A549 (cell line): ENCODE measurements around the gene CCDC97. TPM values are rescaled to one million over a fixed set of nuclear protein-coding genes. Genes with fewer than 3 reads are reported as not detected.

ENCODE experiments used
- ATAC-seq, 2 experiments: fragments of 200-7000 bp in 1 of 2; fragments of >200 bp in 1 of 2; cut with Nextera tagmentation in 1 of 2; cut with Tn5 transposase in 1 of 2; 3 replicates each; pipeline versions ENCODE4 v1.8.0 to v1.9.1; 2018 to 2020; ENCODE audit warnings: mild to moderate bottlenecking in 1 of 2, moderate library complexity in 1 of 2
- CTCF ChIA-PET: fragments of 300-600 bp; sonication (Branson Sonifier 250); formaldehyde crosslinking; extraction: SDS; loops from one replicate; lab custom pipeline; 2021; ENCODE audit warnings: antibody characterized with exemption, inconsistent platforms; lab: Yijun Ruan, JAX
- POLR2A ChIA-PET: fragments of 350-600 bp; formaldehyde crosslinking; extraction: SDS; loops from one replicate; lab custom pipeline; 2021; ENCODE audit warnings: antibody characterized with exemption, inconsistent platforms; lab: Yijun Ruan, JAX
- DNase-seq, 2 experiments: peaks; one replicate each; pipeline versions ENCODE4 v3.0.0 to v3.0.0-alpha.2; 2011 to 2016; ENCODE audit warnings: low read depth in 1 of 2, low spot score in 1 of 2
- FAIRE-seq: peaks from 2 replicates; lab custom pipeline; 2011; peaks lifted over from hg19 to GRCh38; lab: Jason Lieb, UNC
- H3K27ac ChIP-seq, 2 experiments: fragments of >200 bp; sonication (Bioruptor Twin); formaldehyde crosslinking; 3 replicates each; pipeline ENCODE4 v1.5.1; 2016 to 2017
- H3K4me1 ChIP-seq: fragments of >200 bp; sonication (Bioruptor Twin); formaldehyde crosslinking; 3 replicates; pipeline ENCODE4 v1.6.1; 2016
- H3K4me2 ChIP-seq: fragments of >200 bp; sonication (Bioruptor Twin); formaldehyde crosslinking; 3 replicates; pipeline ENCODE4 v1.6.1; 2016
- H3K4me3 ChIP-seq: fragments of >200 bp; sonication (Bioruptor Twin); formaldehyde crosslinking; 3 replicates; pipeline ENCODE4 v1.5.1; 2016
- H3K9me3 ChIP-seq: fragments of >200 bp; sonication (Bioruptor Twin); formaldehyde crosslinking; 3 replicates; pipeline ENCODE4 v1.6.1; 2016
- CHD4 ChIP-seq: fragments of 200-600 bp; sonication (generic); IDR thresholded peaks from 2 replicates; pipeline ENCODE4 v1.6.1; 2016; ENCODE audit warnings: antibody characterized with exemption, mild to moderate bottlenecking, borderline replicate concordance
- HEYL ChIP-seq: fragments of 250-450 bp; sonication (Bioruptor Pico); IDR thresholded peaks from 2 replicates; pipeline ENCODE4 v1.8.0; 2021; ENCODE audit warnings: mild to moderate bottlenecking, moderate library complexity
- JUN ChIP-seq, 2 experiments: fragments of >200 bp; sonication (Bioruptor Twin); formaldehyde crosslinking; IDR thresholded peaks; 2 replicates in 1 of 2; 3 replicates in 1 of 2; pipeline ENCODE4 v1.6.1; 2016 to 2017
- MAFK ChIP-seq: fragments of 450-650 bp; IDR thresholded peaks from 2 replicates; pipeline ENCODE4 v1.6.1; 2014; ENCODE audit not compliant: partially characterized antibody
- MAZ ChIP-seq: fragments of 150-350 bp; IDR thresholded peaks from 2 replicates; pipeline ENCODE4 v1.6.1; 2014; ENCODE audit warnings: antibody characterized with exemption, low read depth, low read length, borderline replicate concordance
- RAD21 ChIP-seq, 2 experiments: fragments of >200 bp in 1 of 2; sonication (Bioruptor Twin) in 1 of 2; formaldehyde crosslinking in 1 of 2; IDR thresholded peaks in 1 of 2; conservative IDR thresholded peaks in 1 of 2; 2 replicates in 1 of 2; 3 replicates in 1 of 2; pipeline ENCODE4 v1.6.1; 2012 to 2018; ENCODE audit warnings: inconsistent platforms in 1 of 2
- SREBF2 ChIP-seq: fragments of 450-650 bp; IDR thresholded peaks from 2 replicates; pipeline ENCODE4 v1.6.1; 2014; ENCODE audit warnings: mild to moderate bottlenecking, moderate library complexity
- WGBS: methylation state at CpG from one replicate; pipeline ENCODE4 v1.1.6; 2017; ENCODE audit errors: missing lambda C conversion rate; 5-methylcytosine and 5-hydroxymethylcytosine counted together
- polyA plus RNA-seq, 4 experiments: library from polyadenylated mRNA; depleted of rRNA in 3 of 4; stranded (reverse); fragments of >200 nt; fragmentation: RNase III in 1 of 4; extraction: RNeasy Plus Mini Kit Qiagen cat#74134 plus additional on column Dnase treatment in 1 of 4; gene quantifications; 2 replicates in 3 of 4; 3 replicates in 1 of 4; pipeline ENCODE4 v1.2.3, GENCODE V29; 2011 to 2017
- TF ChIP-seq, protein P1 (sequence below): fragments of 150-350 bp; IDR thresholded peaks from 2 replicates; pipeline ENCODE4 v1.6.1; 2014; ENCODE audit warnings: low read depth, mild to moderate bottlenecking, low read length
- TF ChIP-seq, protein P2 (sequence below): fragments of 450-650 bp; IDR thresholded peaks from 2 replicates; pipeline ENCODE4 v1.6.1; 2014; ENCODE audit warnings: antibody characterized with exemption

Gene CCDC97
- polyA plus RNA-seq, 2 of the 4 experiments (the other 2 are of a cell fraction): 18.7 to 26.8 TPM

DNA sequence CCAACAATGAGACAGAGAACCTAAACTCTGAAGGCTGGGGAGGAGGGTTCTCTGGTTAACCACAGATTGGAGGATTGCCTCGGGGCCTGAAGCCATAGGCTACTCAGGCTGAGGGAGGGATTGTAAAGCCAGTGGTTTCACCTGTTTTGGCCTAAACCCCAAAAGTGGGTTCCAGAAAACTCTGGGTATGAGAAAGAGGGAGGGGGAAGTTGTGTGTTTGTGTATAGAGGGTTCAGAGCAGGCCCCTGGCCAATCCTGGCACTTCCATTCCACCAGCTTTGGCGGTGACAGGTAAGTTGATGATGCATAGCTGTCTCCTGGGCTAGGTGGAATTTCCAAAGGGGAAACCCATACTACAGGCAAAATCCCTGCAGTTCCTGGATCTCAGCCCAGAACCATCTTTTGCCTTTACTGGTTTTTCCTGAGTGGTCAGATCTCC lies 13.5 kb upstream of the CCDC97 start:
- POLR2A ChIA-PET: no interaction called here
- H3K27ac ChIP-seq: no peak overlapping the region
- DNase-seq: no peak
- TF ChIP-seq, protein P1, sequence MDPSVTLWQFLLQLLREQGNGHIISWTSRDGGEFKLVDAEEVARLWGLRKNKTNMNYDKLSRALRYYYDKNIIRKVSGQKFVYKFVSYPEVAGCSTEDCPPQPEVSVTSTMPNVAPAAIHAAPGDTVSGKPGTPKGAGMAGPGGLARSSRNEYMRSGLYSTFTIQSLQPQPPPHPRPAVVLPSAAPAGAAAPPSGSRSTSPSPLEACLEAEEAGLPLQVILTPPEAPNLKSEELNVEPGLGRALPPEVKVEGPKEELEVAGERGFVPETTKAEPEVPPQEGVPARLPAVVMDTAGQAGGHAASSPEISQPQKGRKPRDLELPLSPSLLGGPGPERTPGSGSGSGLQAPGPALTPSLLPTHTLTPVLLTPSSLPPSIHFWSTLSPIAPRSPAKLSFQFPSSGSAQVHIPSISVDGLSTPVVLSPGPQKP: no peak
- 0 out of 5 replicates have a peak, but pooled peaks of 1 of the 2 experiments have one; percentile 6 for TF ChIP-seq JUN (IDR thresholded peaks at IDR 0.05)
- TF ChIP-seq HEYL (CRISPR knock-in tag): no peak
- no peak for TF ChIP-seq RAD21 (conservative IDR thresholded peaks at IDR 0.05 in 1 of 2, IDR thresholded peaks at IDR 0.05 in 1 of 2)
- TF ChIP-seq, all 56 proteins: peak for 1
- ATAC-seq: no peak
- CTCF ChIA-PET: interaction anchor here (1.4 to 29.1 kb wide), 5 partner anchors 6 to 90 kb away, joined by 4 to 598 read pairs (median 280); partner anchors contain the start of gene CCDC97
- H3K4me1 ChIP-seq: no peaks in the 10 kb centered on the region
- WGBS: 91% methylated on average over 2 of the region's 2 CpGs
- FAIRE-seq: no peak
- H3K4me2 ChIP-seq: no peak overlapping the region
- H3K9me3 ChIP-seq: no peaks in the 10 kb centered on the region
- H3K4me3 ChIP-seq: no peak overlapping the region

DNA sequence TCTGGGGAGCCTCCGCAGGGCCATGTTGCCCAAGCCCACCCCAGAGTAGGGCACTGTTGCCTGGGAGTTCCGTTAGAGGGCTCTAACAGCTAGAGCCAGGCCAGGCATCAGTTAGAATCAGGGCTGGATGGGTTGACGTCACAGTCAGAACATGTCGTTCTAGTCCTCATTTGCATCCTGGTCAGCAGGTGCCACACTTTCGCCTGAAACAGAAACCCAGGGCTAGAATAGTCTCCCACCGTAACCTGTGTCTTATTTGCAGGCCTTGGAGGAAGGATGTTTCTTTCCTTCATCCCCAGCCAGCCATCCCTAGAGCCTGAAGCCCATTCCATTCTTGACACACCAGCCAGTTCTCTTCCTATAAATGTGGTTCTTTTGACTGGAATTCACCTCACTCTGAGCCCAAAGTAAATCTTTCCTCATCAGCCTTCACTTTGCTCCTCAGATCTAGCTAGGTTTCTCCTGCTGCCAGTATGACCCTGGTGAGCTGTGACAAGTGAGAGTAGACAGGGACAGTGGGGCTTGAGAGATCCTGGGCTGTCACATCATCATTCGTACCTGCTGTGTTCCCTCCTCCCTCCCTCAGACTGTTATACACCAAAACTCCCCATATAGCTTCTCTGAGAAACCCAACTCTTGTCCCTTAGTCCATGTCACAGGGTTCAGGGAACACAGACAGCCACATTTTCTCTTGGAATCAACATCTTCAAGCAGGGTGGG lies 12.2 kb upstream of the CCDC97 start:
- DNase-seq (no peak), ATAC-seq (no peak; a peak in 2 of 6 replicates), FAIRE-seq (peak; percentile 68)
- H3K9me3 ChIP-seq: no peaks in the 10 kb centered on the region
- no peak for TF ChIP-seq MAZ
- no peak for TF ChIP-seq MAFK
- TF ChIP-seq, protein P2, sequence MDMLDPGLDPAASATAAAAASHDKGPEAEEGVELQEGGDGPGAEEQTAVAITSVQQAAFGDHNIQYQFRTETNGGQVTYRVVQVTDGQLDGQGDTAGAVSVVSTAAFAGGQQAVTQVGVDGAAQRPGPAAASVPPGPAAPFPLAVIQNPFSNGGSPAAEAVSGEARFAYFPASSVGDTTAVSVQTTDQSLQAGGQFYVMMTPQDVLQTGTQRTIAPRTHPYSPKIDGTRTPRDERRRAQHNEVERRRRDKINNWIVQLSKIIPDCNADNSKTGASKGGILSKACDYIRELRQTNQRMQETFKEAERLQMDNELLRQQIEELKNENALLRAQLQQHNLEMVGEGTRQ: 0 out of 2 replicates have a peak, but pooled peaks have one; percentile 2
- H3K4me3 ChIP-seq: no peak overlapping the region
- 88% methylated on average over 7 of the region's 7 CpGs for WGBS
- ChIA-PET CTCF (interaction anchor here (0.8 to 29.1 kb wide), 12 partner anchors 5 to 91 kb away, joined by 3 to 598 read pairs (median 12); partner anchors contain the start of genes CCDC97 and HNRNPUL1), POLR2A (interaction anchor here (0.5 to 1.1 kb wide), 4 partner anchors 12 to 72 kb away, joined by 3 read pairs; partner anchors contain the start of gene HNRNPUL1)
- no peak overlapping the region for H3K4me2 ChIP-seq
- H3K27ac ChIP-seq: no peak overlapping the region
- no peaks in the 10 kb centered on the region for H3K4me1 ChIP-seq

DNA sequence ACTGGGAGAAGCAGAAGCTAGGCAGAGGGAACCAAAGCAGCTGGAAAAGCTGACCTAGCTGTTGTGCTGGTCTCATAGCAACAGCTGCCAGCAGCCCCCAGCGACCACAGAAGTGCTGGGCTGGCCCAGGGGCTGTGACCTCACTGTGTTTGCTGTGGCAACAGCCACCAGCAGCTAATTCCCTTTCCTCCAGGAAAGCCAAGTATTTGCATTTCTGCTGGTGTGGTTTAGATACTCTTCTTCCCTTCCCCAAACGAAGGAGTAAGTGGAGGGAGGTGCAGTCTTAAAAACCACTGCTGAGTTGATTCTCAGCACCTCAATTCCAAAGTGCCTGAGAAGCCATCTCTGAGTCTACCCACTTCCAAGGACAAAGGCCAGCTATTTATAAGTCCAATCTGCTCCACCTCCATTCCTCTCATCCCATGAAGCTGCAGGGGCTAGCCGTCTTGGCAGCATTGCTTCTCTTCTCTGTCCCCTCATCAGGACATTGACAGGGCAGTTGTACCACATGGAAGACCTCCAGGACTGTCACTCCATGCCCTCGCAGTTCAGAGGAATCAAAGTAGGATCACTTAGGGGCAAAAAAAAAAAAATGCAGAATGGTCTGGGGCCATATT lies 11.5 kb upstream of the CCDC97 start:
- ChIA-PET POLR2A (interaction anchor here (0.5 to 1.1 kb wide), 3 partner anchors 13 to 36 kb away, joined by 3 read pairs; partner anchors contain the start of gene HNRNPUL1), CTCF (interaction anchor here (0.6 to 29.1 kb wide), 12 partner anchors 4 to 364 kb away, joined by 3 to 598 read pairs (median 12); partner anchors contain the start of genes CCDC97 and HNRNPUL1)
- Histone ChIP-seq H3K9me3 (no peaks in the 10 kb centered on the region), H3K4me1 (no peaks in the 10 kb centered on the region), H3K4me2 (no peak overlapping the region), H3K27ac (no peak overlapping the region), H3K4me3 (no peak overlapping the region)
- no peak for FAIRE-seq
- DNase-seq: no peak
- peak; percentile 28 to 54; a peak in 4 of 6 replicates for ATAC-seq
- TF ChIP-seq MAFK: peak; percentile 11
- TF ChIP-seq RAD21 (conservative IDR thresholded peaks at IDR 0.05 in 1 of 2, IDR thresholded peaks at IDR 0.05 in 1 of 2): no peak
- WGBS: 86% methylated on average over 4 of the region's 4 CpGs

- H3K4me2 ChIP-seq: no peak overlapping the region
- H3K9me3 ChIP-seq: no peaks in the 10 kb centered on the region
- H3K27ac ChIP-seq: no peak overlapping the region
- ChIA-PET CTCF (interaction anchor here (0.6 to 29.1 kb wide), 11 partner anchors 3 to 365 kb away, joined by 3 to 598 read pairs (median 14); partner anchors contain the start of genes CCDC97 and HNRNPUL1), POLR2A (interaction anchor here (1.1 kb wide), 1 partner anchor 35 kb away, joined by 3 read pairs; the partner anchor contains the start of gene HNRNPUL1)
- 93% methylated on average over 10 of the region's 10 CpGs for WGBS
- no peak for ATAC-seq
- no peak for DNase-seq
- no peak overlapping the region for H3K4me3 ChIP-seq
- TF ChIP-seq SREBF2: no peak
- TF ChIP-seq CHD4: no peak
- TF ChIP-seq MAZ: no peak
- H3K4me1 ChIP-seq: no peaks in the 10 kb centered on the region
- FAIRE-seq: peak; percentile 83
Measured at GRCh38 chr19:41299046-41299754, 10.8 kb upstream of the CCDC97 start.
